SW480 (cell line): ENCODE measurements around the gene GLS2.
"Not testable (repeated sequence)": the region's sequence is repeated elsewhere in the genome, so short reads cannot be mapped to it uniquely, and the experiment has no call there.

Source experiments
- DNase-seq: peaks from one replicate; pipeline ENCODE4 v3.0.0-alpha.2; 2016; ENCODE audit warnings: low spot score

Gene GLS2

DNA sequence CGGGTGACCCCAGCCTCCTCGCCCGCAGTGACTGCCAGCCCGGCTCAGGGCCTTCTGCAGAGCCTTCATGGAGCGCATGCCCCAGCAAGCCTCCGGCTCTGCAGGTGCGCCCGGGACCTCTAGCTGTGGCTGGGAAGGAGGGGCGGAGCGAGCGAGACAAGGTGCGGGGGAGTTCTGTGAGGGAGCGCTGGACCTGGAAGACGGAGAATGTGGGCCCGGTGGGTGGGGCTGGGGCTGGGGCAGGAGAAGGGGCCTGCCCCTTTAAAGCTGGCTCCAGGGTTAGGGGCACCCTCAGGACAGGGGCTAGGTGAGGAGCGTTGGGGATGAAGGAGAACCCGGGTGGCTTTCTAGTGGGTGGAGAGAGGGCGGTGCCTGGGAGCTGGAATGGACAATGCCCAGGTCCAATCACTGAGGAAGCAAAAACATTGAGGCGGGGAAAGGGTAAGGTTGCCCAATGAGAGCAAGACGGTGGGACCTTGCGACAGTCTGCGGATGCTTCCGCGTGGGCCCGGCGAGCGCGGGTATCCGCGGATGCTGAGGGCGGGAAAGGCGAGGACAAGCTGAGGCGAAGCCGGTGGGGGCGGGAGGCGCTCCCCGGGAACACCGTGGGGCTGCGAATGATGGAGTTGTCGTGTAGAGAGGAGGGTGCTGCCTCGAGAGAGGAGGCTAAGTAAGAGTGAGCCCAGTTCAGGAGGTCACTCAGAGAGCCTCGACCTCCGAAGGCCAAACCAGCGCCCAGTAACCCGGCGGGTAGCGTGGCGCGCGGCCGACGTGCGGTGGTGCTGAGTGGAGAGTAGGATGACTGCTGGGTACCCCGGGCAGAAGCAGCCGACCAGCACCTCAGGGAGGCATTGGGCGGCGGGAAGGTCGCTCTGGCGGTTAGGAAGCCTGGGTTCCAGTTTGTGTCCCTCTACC is at the start of gene GLS2:
GLS2 (minus strand) TSS at position 121 of the 915 bp plus-strand sequence; CDS start at position 78, 43 bp downstream.
- DNase-seq = peak; percentile 93

GRCh38 chr12:56537546-56537945 is 49.6 kb upstream of the GLS2 start:
- DNase-seq = no peak

DNA sequence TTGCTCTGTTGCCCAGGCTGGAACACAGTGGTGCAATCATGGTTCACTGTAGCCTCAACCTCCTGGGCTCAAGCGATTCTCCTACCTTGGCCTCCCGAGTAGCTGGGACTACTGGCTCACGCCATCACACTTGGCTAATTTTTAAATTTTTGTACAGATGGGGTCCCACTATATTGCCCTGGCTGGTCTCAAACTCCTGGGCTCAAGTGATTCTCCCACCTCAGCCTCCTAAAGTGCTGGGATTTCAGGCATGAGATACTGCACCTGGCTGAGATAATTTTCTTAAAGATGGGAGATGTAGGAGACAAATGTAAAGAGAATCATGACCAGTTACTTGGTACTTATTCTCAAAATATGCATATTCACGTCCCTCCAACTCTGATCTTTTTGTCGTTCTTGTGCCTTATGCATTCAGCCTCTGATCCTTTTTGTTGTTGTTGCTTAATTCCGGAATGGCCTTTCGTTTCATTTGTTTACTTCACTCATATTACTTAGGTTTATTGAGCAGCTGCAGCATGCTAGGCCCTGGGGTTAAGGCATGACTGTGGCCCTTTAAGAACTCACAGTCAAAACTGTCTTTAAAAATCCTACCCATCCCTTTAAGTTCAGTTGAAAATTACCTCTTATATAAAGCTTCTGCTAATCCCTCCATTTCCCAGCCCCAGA is 42.6 kb upstream of the GLS2 start:
- no peak for DNase-seq

- no peak for DNase-seq
Observed at GRCh38 chr12:56529656-56530055, 41.7 kb upstream of the GLS2 start.

- no peak for DNase-seq
Observed at GRCh38 chr12:56528846-56529245, 40.9 kb upstream of the GLS2 start.

GRCh38 chr12:56522411-56523193 is 34.6 kb upstream of the GLS2 start:
- DNase-seq = no peak

GRCh38 chr12:56521590-56522371 is 33.8 kb upstream of the GLS2 start, which contains the start of gene RBMS2:
RBMS2 (plus strand) TSS chr12:56521820; CDS start chr12:56522024, 204 bp downstream.
- DNase-seq = peak; percentile 87

DNA sequence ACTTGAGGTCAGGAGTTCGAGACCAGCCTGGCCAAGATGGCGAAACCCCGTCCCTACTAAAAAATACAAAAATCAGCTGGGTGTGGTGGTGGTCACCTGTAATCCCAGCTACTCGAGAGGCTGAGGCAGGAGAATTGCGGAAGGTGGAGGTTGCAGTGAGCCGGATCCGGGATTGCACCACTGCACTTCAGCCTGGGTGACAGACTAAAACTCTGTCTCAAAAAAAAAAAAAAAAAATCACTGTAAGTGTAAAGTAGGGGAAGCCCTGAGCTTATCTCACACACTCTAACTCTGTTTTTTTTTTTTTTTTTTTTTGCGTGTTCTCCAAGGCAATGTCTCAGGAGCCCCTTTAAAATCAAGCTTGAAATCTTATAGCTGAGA is 33.2 kb upstream of the GLS2 start:
- no peak for DNase-seq

DNA sequence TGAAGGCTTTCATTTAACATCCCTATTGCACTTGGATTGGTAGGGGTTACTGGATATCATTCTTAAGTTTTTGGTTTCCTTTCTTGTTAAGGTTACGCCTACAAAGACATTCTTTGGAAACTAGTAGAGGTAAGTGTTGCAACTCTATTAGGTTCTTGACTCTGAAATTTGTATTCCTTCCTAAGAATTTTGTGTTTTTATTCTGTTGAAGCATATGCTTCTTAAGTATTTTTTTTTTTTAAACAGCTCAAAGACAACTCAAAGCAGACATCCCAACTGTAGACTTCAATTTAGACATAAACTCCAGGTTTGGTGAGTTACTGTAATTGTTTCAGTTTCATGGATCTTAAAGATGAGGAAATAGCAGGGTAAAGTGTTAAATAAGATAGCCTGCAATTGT is 32.5 kb upstream of the GLS2 start:
- no peak for DNase-seq

DNA sequence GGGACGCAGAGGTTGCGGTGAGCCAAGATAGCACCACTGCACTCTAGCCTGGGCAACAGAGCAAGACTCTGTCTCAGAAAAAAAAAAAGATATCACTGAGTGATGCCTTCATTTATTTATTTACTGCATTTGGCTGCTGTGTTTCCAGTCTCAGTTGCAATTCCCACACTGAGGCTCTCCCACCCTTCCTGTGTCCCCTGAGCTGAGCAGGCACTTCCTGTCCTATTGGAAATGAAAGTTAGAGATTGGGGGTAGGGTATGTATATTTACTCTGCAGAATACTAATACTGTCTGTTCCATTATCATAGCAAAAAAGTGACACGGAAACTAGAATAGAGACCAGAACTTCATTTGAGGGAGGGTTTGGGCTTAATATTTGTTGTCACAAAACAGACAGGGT is 32.1 kb upstream of the GLS2 start:
- no peak for DNase-seq

- DNase-seq = peak; percentile 83
Observed at GRCh38 chr12:56518570-56518969, 30.6 kb upstream of the GLS2 start.

DNA sequence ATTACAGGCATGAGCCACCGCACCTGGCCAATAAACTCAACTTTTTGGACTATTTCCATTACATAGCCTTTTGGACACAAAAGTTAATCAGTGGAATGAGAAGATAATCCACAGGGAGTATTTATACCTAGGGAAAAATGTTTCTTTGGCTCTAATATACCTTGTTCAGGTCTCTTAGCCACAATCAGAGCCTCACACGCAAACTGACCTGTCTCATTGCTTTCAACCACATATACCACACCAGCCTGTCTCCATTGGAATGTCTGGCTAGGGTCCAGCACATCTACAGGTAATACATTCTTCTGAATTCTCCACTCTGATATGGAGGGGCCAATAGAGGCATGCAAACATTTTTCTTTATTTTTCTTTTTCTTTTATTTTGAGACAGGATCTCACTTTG is 29.9 kb upstream of the GLS2 start:
- peak; percentile 82 for DNase-seq

GRCh38 chr12:56514014-56514318 is 26.0 kb upstream of the GLS2 start:
- not testable (repeated sequence) for DNase-seq

- no peak for DNase-seq
Observed at GRCh38 chr12:56510786-56511185, 22.8 kb upstream of the GLS2 start.

- not testable (repeated sequence) for DNase-seq
Observed at GRCh38 chr12:56499879-56500278, 11.9 kb upstream of the GLS2 start.

DNA sequence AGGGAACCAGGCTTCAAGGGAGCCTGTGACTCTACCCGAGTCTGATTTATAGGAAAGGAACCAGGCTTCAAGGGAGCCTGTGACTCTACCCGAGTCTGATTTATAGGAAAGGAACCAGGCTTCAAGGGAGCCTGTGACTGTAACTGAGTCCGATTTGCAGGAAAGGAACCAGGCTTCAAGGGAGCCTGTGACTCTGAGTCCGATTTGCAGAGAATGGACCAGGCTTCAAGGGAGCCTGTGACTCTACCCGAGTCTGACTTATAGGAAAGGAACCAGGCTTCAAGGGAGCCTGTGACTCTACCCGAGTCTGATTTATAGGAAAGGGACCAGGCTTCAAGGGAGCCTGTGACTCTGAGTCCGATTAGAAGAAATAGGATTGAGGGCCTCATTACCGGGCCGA is 11.5 kb upstream of the GLS2 start:
- DNase-seq = not testable (repeated sequence)

DNA sequence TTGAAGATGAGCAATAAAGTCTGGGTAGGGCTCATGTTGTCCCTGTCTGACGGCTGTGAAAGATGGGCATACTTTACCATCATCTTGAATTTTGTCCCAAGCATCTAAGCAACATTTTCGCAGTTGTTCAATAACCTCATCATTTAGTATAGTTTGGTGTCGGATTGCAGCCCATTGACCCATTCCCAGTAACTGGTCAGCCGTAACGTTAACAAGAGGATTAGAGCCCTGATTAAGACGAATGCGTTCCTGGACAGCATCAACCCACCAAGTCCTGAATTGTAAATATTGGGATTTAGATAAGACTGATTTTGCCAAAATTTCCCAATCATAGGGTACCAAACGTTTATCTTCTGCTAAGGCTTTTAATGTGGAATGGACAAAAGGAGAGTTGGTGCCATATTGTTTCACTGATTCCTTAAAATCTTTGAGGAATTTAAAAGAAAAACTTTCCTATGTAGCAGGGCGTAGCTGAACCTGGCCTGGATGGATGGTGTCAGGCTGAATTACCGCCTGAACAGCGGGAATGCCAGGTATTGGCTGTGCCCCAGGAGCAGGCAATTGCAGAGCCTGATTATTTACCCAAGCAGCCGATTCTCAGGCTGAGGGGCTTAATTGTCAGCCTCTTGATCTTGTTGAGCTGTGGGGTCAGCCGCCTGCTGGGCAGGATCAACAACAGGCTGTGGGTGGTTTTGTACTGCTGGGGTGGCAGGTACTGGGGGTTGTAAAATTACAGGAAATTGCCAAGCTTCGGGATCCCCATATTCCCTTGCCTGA is 10.4 kb upstream of the GLS2 start:
- not testable (repeated sequence) for DNase-seq

DNA sequence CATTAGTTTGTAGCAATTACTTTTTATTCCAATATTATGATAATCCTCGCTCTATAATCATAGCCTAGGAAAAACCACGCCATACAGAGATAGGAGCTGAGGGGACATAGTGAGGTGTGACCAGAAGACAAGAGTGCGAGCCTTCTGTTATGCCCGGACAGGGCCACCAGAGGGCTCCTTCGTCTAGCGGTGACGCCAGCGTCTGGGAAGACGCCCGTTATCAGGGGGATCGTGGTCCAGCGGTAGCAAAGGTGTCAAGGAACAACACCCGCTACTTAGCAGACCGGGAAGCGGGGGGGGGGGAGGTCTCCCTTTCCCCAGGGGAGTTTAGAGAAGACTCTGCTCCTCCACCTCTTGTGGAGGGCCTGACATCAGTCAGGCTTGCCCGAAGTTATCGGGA is 8.7 kb upstream of the GLS2 start:
- not testable (repeated sequence) for DNase-seq

DNA sequence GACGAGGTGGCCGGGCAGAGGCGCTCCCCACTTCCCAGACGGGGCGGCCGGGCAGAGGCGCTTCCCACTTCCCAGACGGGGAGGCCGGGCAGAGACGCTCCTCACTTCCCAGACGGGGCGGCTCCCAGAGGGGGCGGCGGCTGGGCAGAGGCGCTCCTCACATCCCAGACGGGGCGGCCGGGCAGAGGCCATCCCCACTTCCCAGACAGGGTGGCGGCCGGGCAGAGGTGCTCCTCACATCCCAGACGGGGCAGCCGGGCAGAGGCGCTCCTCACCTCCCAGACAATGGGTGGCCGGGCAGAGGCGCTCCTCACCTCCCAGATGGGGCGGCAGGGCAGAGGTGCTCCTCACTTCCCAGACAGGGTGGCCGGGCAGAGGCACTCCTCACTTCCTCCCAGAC is 6.5 kb upstream of the GLS2 start:
- DNase-seq = not testable (repeated sequence)

- DNase-seq = not testable (repeated sequence)
Observed at GRCh38 chr12:56494106-56494415, 6.1 kb upstream of the GLS2 start.
